Erythroblast (primary cell): ENCODE results near the gene GNS.

Experiments
- GATA1 ChIP-seq: IDR thresholded peaks from 2 replicates; pipeline ENCODE4 v1.6.1; 2011; ENCODE audit warnings: low read depth, mild to moderate bottlenecking, control low read depth, low read length, moderate library complexity
- POLR2A ChIP-seq: IDR thresholded peaks from 2 replicates; pipeline ENCODE4 v1.6.1; 2011; ENCODE audit warnings: mild to moderate bottlenecking, low read length

GRCh38 chr12:64730588-64730969 lies 28.6 kb downstream of the GNS start:
- no peak for TF ChIP-seq POLR2A
- TF ChIP-seq GATA1 = no peak
